Sigmoid colon (tissue), 7 donors: Measurements from ENCODE around the gene APOO. TPM values are rescaled to one million over a fixed set of nuclear protein-coding genes. Genes with fewer than 3 reads are reported as not detected.

Source experiments
- DNase-seq: peaks from one replicate; pipeline ENCODE4 v3.0.0-alpha.2; 2019
- H3K27ac ChIP-seq, 4 donors: fragments of 200-600 bp; sonication (generic); one replicate each; pipeline ENCODE4 v1.5.1; 2016 to 2019; ENCODE audit warnings: mild to moderate bottlenecking in 1 of 4
- H3K27me3 ChIP-seq, 3 donors: fragments of 200-600 bp; sonication (generic); one replicate each; pipeline ENCODE4 v1.5.1; 2019; ENCODE audit warnings: mild to moderate bottlenecking in 1 of 3
- H3K36me3 ChIP-seq, 4 donors: fragments of 200-600 bp; sonication (generic); one replicate each; pipeline ENCODE4 v1.5.1; 2016 to 2019
- H3K4me1 ChIP-seq, 4 donors: fragments of 200-600 bp; sonication (generic); one replicate each; pipeline ENCODE4 v1.5.1; 2017 to 2019
- H3K4me3 ChIP-seq, 4 donors: fragments of 200-600 bp; sonication (generic); one replicate each; pipeline ENCODE4 v1.5.1; 2017 to 2019; ENCODE audit warnings: mild to moderate bottlenecking in 2 of 4, moderate library complexity in 1 of 4
- H3K9me3 ChIP-seq, 4 donors: fragments of 200-600 bp in 3 of 4; sonication (generic) in 3 of 4; one replicate each; pipeline versions ENCODE4 v1.5.1 to v1.6.1; 2013 to 2019
- CTCF ChIP-seq, 4 experiments: fragments of 450-650 bp in 3 of 4; fragments of 200-600 bp in 1 of 4; IDR thresholded peaks; one replicate each; pipeline ENCODE4 v1.5.1; 2016 to 2019; ENCODE audit warnings: antibody characterized with exemption in 4 of 4, mild to moderate bottlenecking in 3 of 4, moderate library complexity in 2 of 4
- EP300 ChIP-seq, 4 donors: sonication (generic); formaldehyde crosslinking; IDR thresholded peaks; one replicate each; pipeline ENCODE4 v1.6.1; 2017; ENCODE audit warnings: antibody characterized with exemption in 4 of 4
- POLR2A ChIP-seq, 2 donors: fragments of 450-650 bp; IDR thresholded peaks; one replicate each; pipeline ENCODE4 v1.6.1; 2016; ENCODE audit warnings: antibody characterized with exemption in 2 of 2, mild to moderate bottlenecking in 2 of 2, moderate library complexity in 2 of 2
- POLR2AphosphoS5 ChIP-seq, 4 donors: sonication (generic); formaldehyde crosslinking; IDR thresholded peaks; one replicate each; pipeline ENCODE4 v1.6.1; 2017; ENCODE audit warnings: antibody characterized with exemption in 4 of 4
- WGBS, 2 donors: extraction: QIAGEN DNeasy Blood & Tissue Kit; methylation state at CpG; one replicate each; pipeline ENCODE4 v1.1.7; 2013; 5-methylcytosine and 5-hydroxymethylcytosine counted together
- intact Hi-C: fragments of 100-400 bp; cut with DNase I; formaldehyde crosslinking; loops from one replicate; pipeline ENCODE4 v1.15.1; 2023
- polyA plus RNA-seq, 3 donors: library from polyadenylated mRNA; stranded (reverse); fragments of 200-250 nt; gene quantifications; one replicate each; pipeline ENCODE4 v1.2.3, GENCODE V29; 2013
- total RNA-seq, 4 donors: library from RNA; depleted of rRNA; stranded (reverse); fragments of >200 nt; gene quantifications; one replicate each; pipeline ENCODE4 v1.1.0, GENCODE V29; 2016
- donor health status: healthy with polysubstance abuse.
- donor health status: Bipolar disorder and iron deficiency.
- donor health status: healthy.

The APOO gene
- total and polyA plus RNA-seq, 7 donors, result 6.1 to 27.0 (median 10.2) TPM

GRCh38 chrX:23832721-23833120 is 75.0 kb downstream of the APOO start:
- H3K4me3 ChIP-seq, result no peak overlapping the region
- H3K36me3 ChIP-seq, result no peaks in the 10 kb centered on the region
- no peak overlapping the region for H3K27ac ChIP-seq
- H3K27me3 ChIP-seq, result no peaks in the 10 kb centered on the region
- no peak for TF ChIP-seq POLR2AphosphoS5 (IDR thresholded peaks at IDR 0.05)
- TF ChIP-seq EP300 (IDR thresholded peaks at IDR 0.05), result no peak
- TF ChIP-seq POLR2A (IDR thresholded peaks at IDR 0.05), result no peak
- no peak for TF ChIP-seq CTCF (IDR thresholded peaks at IDR 0.05)
- H3K4me1 ChIP-seq, result no peaks in the 10 kb centered on the region
- WGBS, 2 donors, result 85 to 94% methylated on average over 1 of the region's 1 CpG
- no peaks in the 10 kb centered on the region for H3K9me3 ChIP-seq
- intact Hi-C loops, result no loop called here
- no peak for DNase-seq

GRCh38 chrX:23828881-23829280 is 78.9 kb downstream of the APOO start:
- no peaks in the 10 kb centered on the region for H3K4me1 ChIP-seq
- H3K27me3 ChIP-seq, result no peaks in the 10 kb centered on the region
- H3K4me3 ChIP-seq, result no peak overlapping the region
- DNase-seq, result no peak
- no peaks in the 10 kb centered on the region for H3K9me3 ChIP-seq
- no peaks in the 10 kb centered on the region for H3K36me3 ChIP-seq
- intact Hi-C loops, result no loop called here
- WGBS, 2 donors, result 74 to 88% methylated on average over 5 of the region's 5 CpGs
- H3K27ac ChIP-seq, result no peak overlapping the region
- no peak for TF ChIP-seq POLR2A (IDR thresholded peaks at IDR 0.05)
- no peak for TF ChIP-seq CTCF (IDR thresholded peaks at IDR 0.05)
- no peak for TF ChIP-seq POLR2AphosphoS5 (IDR thresholded peaks at IDR 0.05)
- no peak for TF ChIP-seq EP300 (IDR thresholded peaks at IDR 0.05)

GRCh38 chrX:23826653-23827052 is 81.1 kb downstream of the APOO start:
- intact Hi-C loops, result no loop called here

DNA sequence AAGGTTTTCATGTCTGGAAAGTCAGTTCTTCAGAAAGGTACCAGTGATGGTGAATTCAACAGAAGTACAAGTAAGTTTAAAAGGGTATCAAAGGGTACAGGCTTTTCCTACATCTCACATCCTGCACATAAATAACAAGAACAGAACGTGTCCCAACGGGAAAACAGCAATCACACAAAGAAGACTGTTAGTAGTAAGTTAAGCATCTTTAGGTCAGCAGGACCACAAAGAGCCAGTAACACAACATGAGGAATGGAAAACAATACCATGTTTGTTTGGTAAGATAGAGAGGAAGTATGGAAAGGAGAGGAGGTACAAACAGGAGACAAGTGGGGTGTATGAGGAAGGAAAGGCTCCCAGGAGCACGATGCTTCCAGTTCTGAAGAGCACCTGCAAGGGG is 81.5 kb downstream of the APOO start:
- Histone ChIP-seq H3K9me3 (no peaks in the 10 kb centered on the region), H3K27me3 (no peaks in the 10 kb centered on the region), H3K36me3 (no peaks in the 10 kb centered on the region), H3K4me3 (no peak overlapping the region), H3K27ac (no peak overlapping the region), H3K4me1 (peaks cover 0 to 7% (median 0%) of the 10 kb centered on the region in 4 donors)
- intact Hi-C loops, result no loop called here
- TF ChIP-seq POLR2A (IDR thresholded peaks at IDR 0.05) (no peak), POLR2AphosphoS5 (IDR thresholded peaks at IDR 0.05) (no peak), CTCF (IDR thresholded peaks at IDR 0.05) (no peak), EP300 (IDR thresholded peaks at IDR 0.05) (no peak)
- WGBS, 2 donors, result 74 to 88% methylated on average over 3 of the region's 3 CpGs
- DNase-seq, result no peak

More at GRCh38 chrX:23826653-23827052, 81.1 kb downstream of the APOO start:
- DNase-seq, result no peak
- Histone ChIP-seq H3K27me3 (no peaks in the 10 kb centered on the region), H3K4me1 (peaks cover 0 to 7% (median 0%) of the 10 kb centered on the region in 4 donors), H3K27ac (no peak overlapping the region), H3K4me3 (no peak overlapping the region), H3K36me3 (no peaks in the 10 kb centered on the region), H3K9me3 (no peaks in the 10 kb centered on the region)
- TF ChIP-seq POLR2A (IDR thresholded peaks at IDR 0.05), result no peak
- TF ChIP-seq POLR2AphosphoS5 (IDR thresholded peaks at IDR 0.05), result no peak
- TF ChIP-seq EP300 (IDR thresholded peaks at IDR 0.05), result no peak
- TF ChIP-seq CTCF (IDR thresholded peaks at IDR 0.05), result no peak

- Histone ChIP-seq H3K36me3 (no peaks in the 10 kb centered on the region), H3K4me1 (peaks cover 0 to 7% (median 0%) of the 10 kb centered on the region in 4 donors), H3K27me3 (no peaks in the 10 kb centered on the region), H3K4me3 (no peak overlapping the region), H3K27ac (no peak overlapping the region), H3K9me3 (no peaks in the 10 kb centered on the region)
- no peak for TF ChIP-seq CTCF (IDR thresholded peaks at IDR 0.05)
- TF ChIP-seq POLR2AphosphoS5 (IDR thresholded peaks at IDR 0.05), result no peak
- intact Hi-C loops, result no loop called here
- no peak for DNase-seq
These were observed 82.1 kb downstream of the APOO start for GRCh38 chrX:23825675-23826074.
